Measurements from ENCODE around the gene IGFL4. TPM values are rescaled to one million over a fixed set of nuclear protein-coding genes. Genes with fewer than 3 reads are reported as not detected.

The IGFL4 gene
- total and polyA plus RNA-seq, 2 of the 4 experiments (the other 2 are of a cell fraction), result not detected

DNA sequence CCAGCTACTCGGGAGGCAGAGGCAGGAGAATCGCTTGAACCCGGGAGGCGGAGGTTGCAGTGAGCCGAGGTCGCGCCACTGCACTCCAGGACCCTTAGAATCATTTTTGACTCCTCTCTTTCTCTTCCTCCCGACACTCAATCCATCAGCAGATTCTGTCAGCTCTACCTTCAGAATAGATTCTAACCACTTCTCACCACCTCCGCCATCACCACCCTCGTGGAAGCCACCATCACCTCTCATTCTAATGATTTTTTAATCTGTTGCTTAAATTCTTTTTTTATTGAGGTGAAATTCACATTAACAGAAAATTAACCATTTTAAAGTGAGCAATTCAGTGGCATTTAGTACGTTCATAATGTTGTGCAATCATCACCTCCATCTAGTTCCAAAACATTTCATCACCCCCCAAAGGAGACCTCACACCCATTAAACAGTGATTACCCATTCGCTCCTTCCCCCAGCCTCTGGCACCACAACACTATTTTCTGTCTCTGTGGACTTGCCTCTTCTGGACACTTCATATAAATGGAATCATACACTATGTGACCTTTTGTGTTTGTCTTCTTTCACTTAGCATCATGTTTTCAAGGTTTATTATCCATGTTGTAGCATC lies 50.6 kb downstream of the IGFL4 start:
- H2BK120ac ChIP-seq (ENCODE audit: low read depth, low read length), result no peak overlapping the region
- ChIA-PET POLR2A (ENCODE audit: unreplicated experiment) (no interaction called here), CTCF (no interaction called here)
- no peak overlapping the region for H3K9ac ChIP-seq (ENCODE audit: low read depth, low read length)
- H3K27ac ChIP-seq (ENCODE audit: insufficient read depth, low read length), result no peak overlapping the region
- no peak overlapping the region for H4K5ac ChIP-seq (ENCODE audit: low read depth, low read length)
- no peak for TF ChIP-seq RFX5 (IDR thresholded peaks at IDR 0.05; ENCODE audit: low read depth, low read length)
- peak; percentile 80 for TF ChIP-seq CEBPB (IDR thresholded peaks at IDR 0.05; ENCODE audit: low read depth, low read length)
- no peaks in the 10 kb centered on the region for H3K4me1 ChIP-seq (ENCODE audit: control insufficient read depth, insufficient read depth, low read length)
- in situ Hi-C loops (cut with MboI; ENCODE audit: low sequenced_read_pairs), result no loop called here
- no TSS peak for BruUV-seq (replicated peaks)
- intact Hi-C loops (cut with micrococcal nuclease), result loop anchor here (10.0 kb wide), 1 partner anchor 65 kb away; no protein-coding TSS in a partner anchor
- DNase-seq, result no peak
- H2AK9ac ChIP-seq (replicated peaks; ENCODE audit: low read depth, low read length, poor library complexity), result no peak overlapping the region
- H3K56ac ChIP-seq (ENCODE audit: extremely low read depth, insufficient read depth, low read length), result no peak overlapping the region
- H2AK5ac ChIP-seq (ENCODE audit: low read depth, low read length), result no peak overlapping the region
- ATAC-seq (ENCODE audit: low read depth), result no peak
- H4K91ac ChIP-seq (ENCODE audit: insufficient read depth, low read depth, low read length), result no peak overlapping the region
- no peaks in the 10 kb centered on the region for H4K20me1 ChIP-seq (ENCODE audit: insufficient read depth, low read length)
- no peak overlapping the region for H3K18ac ChIP-seq (ENCODE audit: low read depth, low read length)
- H2BK15ac ChIP-seq (ENCODE audit: low read depth, low read length), result no peak overlapping the region
- H3K9me1 ChIP-seq (ENCODE audit: insufficient read depth, low read length), result no peaks in the 10 kb centered on the region
- no peak overlapping the region for H3K14ac ChIP-seq (replicated peaks; ENCODE audit: low read depth, low read length)
- no peak overlapping the region for H3K23ac ChIP-seq (ENCODE audit: low read depth, low read length)
- H3K79me1 ChIP-seq (ENCODE audit: low read depth in 1 of 2, low read length in 2 of 2), result no peaks in the 10 kb centered on the region
- dilution Hi-C loops (cut with HindIII; ENCODE audit: low sequenced_read_pairs, unreplicated experiment), result no loop called here
- H2BK20ac ChIP-seq (ENCODE audit: low read depth, low read length), result no peak overlapping the region
- H3K9me3 ChIP-seq (ENCODE audit: control insufficient read depth, insufficient read depth, low read length), result no peaks in the 10 kb centered on the region
- H3K27me3 ChIP-seq (ENCODE audit: control insufficient read depth, insufficient read depth, low read length), result peaks cover 17% of the 10 kb centered on the region
- WGBS, 2 experiments (ENCODE audit: extremely low coverage in 2 of 2, insufficient read length in 1 of 2), result 67% methylated on average over 10 of the region's 12 CpGs; no CpG with 5 or more reads in 1 of the 2 experiments
- H2BK5ac ChIP-seq (ENCODE audit: low read depth, low read length, poor library complexity, severe bottlenecking), result no peak overlapping the region
- H2AFZ ChIP-seq (replicated peaks; ENCODE audit: low read length, poor library complexity), result no peak overlapping the region
- no peak overlapping the region for H3K4ac ChIP-seq (ENCODE audit: low read depth, low read length)
- H3K4me2 ChIP-seq (ENCODE audit: low read depth, low read length), result no peak overlapping the region
- no peaks in the 10 kb centered on the region for H3K36me3 ChIP-seq (ENCODE audit: control insufficient read depth, insufficient read depth, low read length)
- H4K8ac ChIP-seq (ENCODE audit: low read depth in 2 of 2, low read length in 2 of 2), result no peak overlapping the region
- no peak overlapping the region for H3K4me3 ChIP-seq (ENCODE audit: insufficient read depth, low read depth, low read length)

Small RNAs within 50 kb of the gene (microRNA-seq; reads per million reads assigned to microRNA genes)
- 294 to 1,082 reads per million in 2 experiments for gene MIR769 (ENCODE audit: insufficient read depth in 1 of 2, insufficient read length in 1 of 2, unreplicated experiment in 1 of 2)

Small RNAs within 50 kb of the gene (small RNA-seq; reads per million reads assigned to genes)
- gene MIR769, result 1.6 to 60.2 (median 53.0) reads per million in 5 experiments

Other genes starting within 250 kb of the IGFL4 start
- gene DMWD, start 248.2 kb downstream of the IGFL4 start, total RNA-seq (2012; rRNA removed), result 9.7 and 10.0 TPM in 2 replicates
- gene DMWD, start 248.2 kb downstream of the IGFL4 start, polyA plus RNA-seq (2012; rRNA removed), result 28.5 and 33.1 TPM in 2 replicates
- gene RSPH6A, start 225.7 kb downstream of the IGFL4 start, total RNA-seq (2012; rRNA removed), result under 0.01 TPM in 2 replicates
- 0.09 TPM in 1 of 2 replicates, not detected in the other for gene RSPH6A, start 225.7 kb downstream of the IGFL4 start, polyA plus RNA-seq (2012; rRNA removed)
- gene SYMPK, start 177.9 kb downstream of the IGFL4 start, total RNA-seq (2012; rRNA removed), result 33.6 and 35.3 TPM in 2 replicates
- gene SYMPK, start 177.9 kb downstream of the IGFL4 start, polyA plus RNA-seq (2012; rRNA removed), result 70.0 and 71.5 TPM in 2 replicates
- gene FOXA3, start 176.7 kb downstream of the IGFL4 start, total RNA-seq (2012; rRNA removed), result not detected in 2 replicates
- not detected in 2 replicates for gene FOXA3, start 176.7 kb downstream of the IGFL4 start, polyA plus RNA-seq (2012; rRNA removed)
- gene IRF2BP1, start 154.9 kb downstream of the IGFL4 start, total RNA-seq (2012; rRNA removed), result 4.5 and 5.0 TPM in 2 replicates
- gene IRF2BP1, start 154.9 kb downstream of the IGFL4 start, polyA plus RNA-seq (2012; rRNA removed), result 8.5 and 11.6 TPM in 2 replicates
- 0.28 and 0.36 TPM in 2 replicates for gene MYPOP, start 138.4 kb downstream of the IGFL4 start, total RNA-seq (2012; rRNA removed)
- gene MYPOP, start 138.4 kb downstream of the IGFL4 start, polyA plus RNA-seq (2012; rRNA removed), result 2.8 and 3.1 TPM in 2 replicates
- not detected in 2 replicates for gene NANOS2, start 126.2 kb downstream of the IGFL4 start, total RNA-seq (2012; rRNA removed)
- gene NANOS2, start 126.2 kb downstream of the IGFL4 start, polyA plus RNA-seq (2012; rRNA removed), result not detected in 2 replicates
- not detected in 2 replicates for gene NOVA2, start 67.1 kb downstream of the IGFL4 start, total RNA-seq (2012; rRNA removed)
- 0.03 TPM in 1 of 2 replicates, not detected in the other for gene NOVA2, start 67.1 kb downstream of the IGFL4 start, polyA plus RNA-seq (2012; rRNA removed)
- 3.2 and 3.6 TPM in 2 replicates for gene CCDC61, start 45.5 kb downstream of the IGFL4 start, total RNA-seq (2012; rRNA removed)
- 9.1 and 10.0 TPM in 2 replicates for gene CCDC61, start 45.5 kb downstream of the IGFL4 start, polyA plus RNA-seq (2012; rRNA removed)
- gene PGLYRP1, start 17.9 kb downstream of the IGFL4 start, total RNA-seq (2012; rRNA removed), result not detected in 2 replicates
- not detected in 2 replicates for gene PGLYRP1, start 17.9 kb downstream of the IGFL4 start, polyA plus RNA-seq (2012; rRNA removed)
- gene IGFL3, start 83.7 kb upstream of the IGFL4 start, total RNA-seq (2012; rRNA removed), result not detected in 2 replicates
- not detected in 2 replicates for gene IGFL3, start 83.7 kb upstream of the IGFL4 start, polyA plus RNA-seq (2012; rRNA removed)
- gene IGFL2, start 107.2 kb upstream of the IGFL4 start, total RNA-seq (2012; rRNA removed), result not detected in 2 replicates
- gene IGFL2, start 107.2 kb upstream of the IGFL4 start, polyA plus RNA-seq (2012; rRNA removed), result not detected in 2 replicates
- gene IGFL1, start 188.7 kb upstream of the IGFL4 start, total RNA-seq (2012; rRNA removed), result not detected in 2 replicates
- not detected in 2 replicates for gene IGFL1, start 188.7 kb upstream of the IGFL4 start, polyA plus RNA-seq (2012; rRNA removed)